Esophagus muscularis mucosa (tissue), 3 donors: ENCODE data around the gene RAD9A.

Experiments
- CTCF ChIP-seq, 3 experiments: fragments of 200-600 bp in 2 of 3; fragments of 450-650 bp in 1 of 3; sonication (generic) in 2 of 3; IDR thresholded peaks; one replicate each; pipeline ENCODE4 v1.5.1; 2017 to 2019; ENCODE audit warnings: antibody characterized with exemption in 3 of 3, mild to moderate bottlenecking in 2 of 3, moderate library complexity in 1 of 3
- POLR2AphosphoS5 ChIP-seq, 2 donors: sonication (generic); formaldehyde crosslinking; IDR thresholded peaks; one replicate each; pipeline ENCODE4 v1.6.1; 2017; ENCODE audit warnings: antibody characterized with exemption in 2 of 2

- TF ChIP-seq POLR2AphosphoS5 (IDR thresholded peaks at IDR 0.05) (peak in 1 of 2 donors; percentile 13), CTCF (IDR thresholded peaks at IDR 0.05) (no peak)
These were observed 18.7 kb upstream of the RAD9A start, which contains the start of gene CLCF1 for GRCh38 chr11:67372993-67373647.
